Kidney (tissue), 14 donors: ENCODE results near the gene PPHLN1. TPM values are rescaled to one million over a fixed set of nuclear protein-coding genes. Genes with fewer than 3 reads are reported as not detected.

Experiments used
- DNase-seq, 5 donors: peaks; one replicate each; pipeline ENCODE4 v3.0.0-alpha.2; 2013 to 2020
- FAIRE-seq: peaks from 2 replicates; lab custom pipeline; 2012; peaks lifted over from hg19 to GRCh38; lab: Jason Lieb, UNC
- H3K27ac ChIP-seq, 2 donors: one replicate each; pipeline ENCODE4 v1.7.0; 2013; ENCODE audit warnings: low read depth in 2 of 2, low read length in 2 of 2, inconsistent platforms in 1 of 2
- H3K27me3 ChIP-seq: one replicate; pipeline ENCODE4 v1.7.1; 2013; ENCODE audit warnings: low read length, inconsistent platforms; ENCODE audit not compliant: control insufficient read depth, insufficient read depth
- H3K36me3 ChIP-seq, 3 donors: one replicate each; pipeline versions ENCODE4 v1.7.0 to v1.7.1; 2013; ENCODE audit warnings: low read length in 3 of 3, control low read depth in 1 of 3, inconsistent platforms in 1 of 3; ENCODE audit not compliant: insufficient read depth in 3 of 3, control insufficient read depth in 2 of 3
- H3K4me1 ChIP-seq, 3 donors: one replicate each; pipeline versions ENCODE4 v1.7.0 to v1.7.1; 2013; ENCODE audit warnings: low read length in 3 of 3, inconsistent platforms in 1 of 3, low read depth in 1 of 3; ENCODE audit not compliant: control insufficient read depth in 2 of 3, insufficient read depth in 2 of 3
- H3K4me3 ChIP-seq, 3 donors: one replicate each; pipeline versions ENCODE4 v1.7.0 to v1.8.1; 2013; ENCODE audit warnings: low read length in 3 of 3, control low read depth in 1 of 3, inconsistent platforms in 1 of 3
- H3K9ac ChIP-seq, 3 donors: one replicate each; pipeline versions ENCODE4 v1.7.0 to v1.7.1; 2013; ENCODE audit warnings: low read length in 3 of 3, control low read depth in 1 of 3, inconsistent platforms in 1 of 3
- H3K9me3 ChIP-seq, 3 donors: one replicate each; pipeline versions ENCODE4 v1.7.0 to v1.7.1; 2013; ENCODE audit warnings: low read length in 3 of 3, control low read depth in 1 of 3, inconsistent platforms in 1 of 3; ENCODE audit not compliant: control insufficient read depth in 2 of 3, insufficient read depth in 1 of 3
- intact Hi-C: fragments of 100-400 bp; cut with DNase I; formaldehyde crosslinking; loops from one replicate; pipeline ENCODE4 v1.11.1; 2022
- polyA plus RNA-seq: library from polyadenylated mRNA; stranded (reverse); fragments of 350-450 nt; fragmentation: Illumina TruSeq; extraction: RNeasy Lipid Tissue Mini Kit (QIAGEN cat#74804); gene quantifications from one replicate; pipeline ENCODE4 v1.2.3, GENCODE V29; 2014; ENCODE audit warnings: low read depth, low replicate concordance; ENCODE audit not compliant: insufficient read depth
- total RNA-seq: library from RNA; stranded (reverse); fragmentation: NEBNext Ultra II Directional; extraction: Animal tissue kit (Norgen Biotek cat#: 25700); gene quantifications from one replicate; pipeline ENCODE4 v1.2.1, GENCODE V29; 2021
- TF ChIP-seq, protein P1 (sequence below): IDR thresholded peaks from 3 replicates; pipeline ENCODE4 v1.5.1; 2012; ENCODE audit warnings: mild to moderate bottlenecking, moderate library complexity, borderline replicate concordance; ENCODE audit not compliant: insufficient read depth; ENCODE audit errors: extremely low read depth
- donor health status: control.
- donor health status: control.
- donor health status: control.
- donor health status: control.
- donor health status: control.
- donor health status: DM: yes; HTN: yes; CAD: no.
- donor health status: Normal renal cell carcinoma (clear cell type).

PPHLN1 gene
- total and polyA plus RNA-seq, 2 donors from 2014 or later = 32.0 to 51.9 TPM

- Histone ChIP-seq H3K27ac (no peak overlapping the region), H3K4me3 (no peak overlapping the region), H3K4me1 (no peaks in the 10 kb centered on the region), H3K9me3 (no peaks in the 10 kb centered on the region), H3K36me3 (no peaks in the 10 kb centered on the region), H3K27me3 (no peaks in the 10 kb centered on the region), H3K9ac (no peak overlapping the region)
- FAIRE-seq = no peak
- intact Hi-C loops = no loop called here
- no peak for DNase-seq
- TF ChIP-seq, protein P1, sequence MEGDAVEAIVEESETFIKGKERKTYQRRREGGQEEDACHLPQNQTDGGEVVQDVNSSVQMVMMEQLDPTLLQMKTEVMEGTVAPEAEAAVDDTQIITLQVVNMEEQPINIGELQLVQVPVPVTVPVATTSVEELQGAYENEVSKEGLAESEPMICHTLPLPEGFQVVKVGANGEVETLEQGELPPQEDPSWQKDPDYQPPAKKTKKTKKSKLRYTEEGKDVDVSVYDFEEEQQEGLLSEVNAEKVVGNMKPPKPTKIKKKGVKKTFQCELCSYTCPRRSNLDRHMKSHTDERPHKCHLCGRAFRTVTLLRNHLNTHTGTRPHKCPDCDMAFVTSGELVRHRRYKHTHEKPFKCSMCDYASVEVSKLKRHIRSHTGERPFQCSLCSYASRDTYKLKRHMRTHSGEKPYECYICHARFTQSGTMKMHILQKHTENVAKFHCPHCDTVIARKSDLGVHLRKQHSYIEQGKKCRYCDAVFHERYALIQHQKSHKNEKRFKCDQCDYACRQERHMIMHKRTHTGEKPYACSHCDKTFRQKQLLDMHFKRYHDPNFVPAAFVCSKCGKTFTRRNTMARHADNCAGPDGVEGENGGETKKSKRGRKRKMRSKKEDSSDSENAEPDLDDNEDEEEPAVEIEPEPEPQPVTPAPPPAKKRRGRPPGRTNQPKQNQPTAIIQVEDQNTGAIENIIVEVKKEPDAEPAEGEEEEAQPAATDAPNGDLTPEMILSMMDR = no peak
Observed at GRCh38 chr12:42286741-42287140, 39.2 kb upstream of the PPHLN1 start.

- no peak for FAIRE-seq
- H3K9me3 ChIP-seq = no peaks in the 10 kb centered on the region
- intact Hi-C loops = no loop called here
- no peak overlapping the region for H3K27ac ChIP-seq
- no peaks in the 10 kb centered on the region for H3K36me3 ChIP-seq
- H3K4me3 ChIP-seq = no peak overlapping the region
- H3K27me3 ChIP-seq = no peaks in the 10 kb centered on the region
- DNase-seq = no peak
- no peak overlapping the region for H3K9ac ChIP-seq
- TF ChIP-seq, protein P1 = no peak
- no peaks in the 10 kb centered on the region for H3K4me1 ChIP-seq
Observed at GRCh38 chr12:42288544-42288943, 37.4 kb upstream of the PPHLN1 start.

GRCh38 chr12:42291680-42292079, 34.3 kb upstream of the PPHLN1 start:
- FAIRE-seq (no peak), DNase-seq (no peak)
- H3K9me3 ChIP-seq = no peaks in the 10 kb centered on the region
- no peaks in the 10 kb centered on the region for H3K4me1 ChIP-seq
- no peaks in the 10 kb centered on the region for H3K27me3 ChIP-seq
- no peak overlapping the region for H3K27ac ChIP-seq
- no peak overlapping the region for H3K4me3 ChIP-seq
- no peaks in the 10 kb centered on the region for H3K36me3 ChIP-seq
- H3K9ac ChIP-seq = no peak overlapping the region
- TF ChIP-seq, protein P1 = no peak
- intact Hi-C loops = no loop called here

- no peaks in the 10 kb centered on the region for H3K27me3 ChIP-seq
- TF ChIP-seq, protein P1 = no peak
- no peak overlapping the region for H3K27ac ChIP-seq
- H3K4me1 ChIP-seq = no peaks in the 10 kb centered on the region
- H3K4me3 ChIP-seq = no peak overlapping the region
- DNase-seq (no peak), FAIRE-seq (no peak)
- H3K9ac ChIP-seq = no peak overlapping the region
- no peaks in the 10 kb centered on the region for H3K9me3 ChIP-seq
- intact Hi-C loops = no loop called here
- no peaks in the 10 kb centered on the region for H3K36me3 ChIP-seq
Observed at GRCh38 chr12:42296503-42297109, 29.4 kb upstream of the PPHLN1 start.
